ENCODE results near the gene EEF1AKMT1. TPM values are rescaled to one million over a fixed set of nuclear protein-coding genes. Genes with fewer than 3 reads are reported as not detected.
"Not testable (repeated sequence)": the region's sequence is repeated elsewhere in the genome, so short reads cannot be mapped to it uniquely, and the experiment has no call there.

Gene EEF1AKMT1
- total RNA-seq, 2 experiments from 2014 or later: 7.9 TPM

- no peaks in the 10 kb centered on the region for H3K27me3 Mint-ChIP-seq
- H3K27ac Mint-ChIP-seq: no peak overlapping the region
- CTCF ChIA-PET: no interaction called here
- H3K4me3 Mint-ChIP-seq: no peak overlapping the region
- POLR2A ChIA-PET: no interaction called here
- H3K36me3 Mint-ChIP-seq (ENCODE audit: low read depth): peaks cover 51% of the 10 kb centered on the region
- no peak for DNase-seq
- peaks cover 22% of the 10 kb centered on the region for H3K9me3 Mint-ChIP-seq
- peaks cover 32% of the 10 kb centered on the region for H3K4me1 Mint-ChIP-seq
Measured at GRCh38 chr13:20769834-20770233, 3.9 kb downstream of the EEF1AKMT1 start.

- Mint-ChIP-seq H3K4me3 (no peak overlapping the region), H3K27me3 (no peaks in the 10 kb centered on the region), H3K4me1 (peaks cover 27% of the 10 kb centered on the region), H3K36me3 (ENCODE audit: low read depth) (peaks cover 51% of the 10 kb centered on the region), H3K27ac (no peak overlapping the region), H3K9me3 (peaks cover 22% of the 10 kb centered on the region)
- ChIA-PET CTCF (no interaction called here), POLR2A (no interaction called here)
- no peak for DNase-seq
Measured at GRCh38 chr13:20769091-20769490, 4.7 kb downstream of the EEF1AKMT1 start.

GRCh38 chr13:20767309-20767943 lies 6.3 kb downstream of the EEF1AKMT1 start:
- Mint-ChIP-seq H3K36me3 (ENCODE audit: low read depth) (peaks cover 47% of the 10 kb centered on the region), H3K4me1 (peaks cover 17% of the 10 kb centered on the region), H3K4me3 (no peak overlapping the region), H3K9me3 (peaks cover 22% of the 10 kb centered on the region), H3K27me3 (no peaks in the 10 kb centered on the region), H3K27ac (no peak overlapping the region)
- POLR2A ChIA-PET: no interaction called here
- DNase-seq: no peak
- CTCF ChIA-PET: interaction anchor here (1.5 kb wide), 1 partner anchor 61 kb away, joined by 4 read pairs; no protein-coding TSS in a partner anchor

GRCh38 chr13:20760872-20761271 lies 12.9 kb downstream of the EEF1AKMT1 start:
- CTCF ChIA-PET: no interaction called here
- H3K4me1 Mint-ChIP-seq: no peaks in the 10 kb centered on the region
- H3K9me3 Mint-ChIP-seq: peaks cover 15% of the 10 kb centered on the region
- no peak overlapping the region for H3K4me3 Mint-ChIP-seq
- peaks cover 13% of the 10 kb centered on the region for H3K36me3 Mint-ChIP-seq (ENCODE audit: low read depth)
- H3K27me3 Mint-ChIP-seq: no peaks in the 10 kb centered on the region
- no peak overlapping the region for H3K27ac Mint-ChIP-seq
- POLR2A ChIA-PET: interaction anchor here (1.6 kb wide), 1 partner anchor 11 kb away, joined by 3 read pairs; no protein-coding TSS in a partner anchor
- DNase-seq: no peak

GRCh38 chr13:20754009-20754408 lies 19.8 kb downstream of the EEF1AKMT1 start:
- H3K4me1 Mint-ChIP-seq: no peaks in the 10 kb centered on the region
- no peak overlapping the region for H3K27ac Mint-ChIP-seq
- H3K36me3 Mint-ChIP-seq (ENCODE audit: low read depth): peaks cover 47% of the 10 kb centered on the region
- ChIA-PET CTCF (interaction anchor here (0.7 kb wide), 1 partner anchor 180 kb away, joined by 3 read pairs; no protein-coding TSS in a partner anchor), POLR2A (no interaction called here)
- DNase-seq: no peak
- H3K27me3 Mint-ChIP-seq: no peaks in the 10 kb centered on the region
- peaks cover 45% of the 10 kb centered on the region for H3K9me3 Mint-ChIP-seq
- H3K4me3 Mint-ChIP-seq: no peak overlapping the region

DNA sequence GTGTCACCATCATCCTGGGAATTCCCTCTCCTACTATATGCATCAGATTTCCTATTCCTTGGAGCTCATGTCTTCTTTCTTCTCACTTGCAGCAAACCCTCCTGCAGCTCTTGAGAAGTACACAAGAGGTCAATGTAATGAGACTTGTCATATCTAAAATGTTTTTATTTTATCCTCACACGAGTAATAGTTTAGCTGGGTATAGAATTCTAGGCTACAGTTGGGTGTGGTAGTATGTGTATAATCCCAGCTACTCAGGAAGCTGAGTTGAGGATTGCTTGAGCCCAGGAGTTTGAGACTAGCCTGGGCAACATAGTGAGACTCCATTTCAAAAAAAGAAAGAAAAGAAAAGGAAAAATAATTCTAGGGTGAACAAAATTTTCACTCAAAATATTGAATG lies 24.4 kb downstream of the EEF1AKMT1 start:
- CTCF ChIA-PET: no interaction called here
- H3K36me3 Mint-ChIP-seq (ENCODE audit: low read depth): peaks cover 37% of the 10 kb centered on the region
- H3K9me3 Mint-ChIP-seq: peaks cover 51% of the 10 kb centered on the region
- POLR2A ChIA-PET: no interaction called here
- no peak overlapping the region for H3K27ac Mint-ChIP-seq
- no peak overlapping the region for H3K4me3 Mint-ChIP-seq
- H3K4me1 Mint-ChIP-seq: no peaks in the 10 kb centered on the region
- no peaks in the 10 kb centered on the region for H3K27me3 Mint-ChIP-seq
- no peak for DNase-seq

DNA sequence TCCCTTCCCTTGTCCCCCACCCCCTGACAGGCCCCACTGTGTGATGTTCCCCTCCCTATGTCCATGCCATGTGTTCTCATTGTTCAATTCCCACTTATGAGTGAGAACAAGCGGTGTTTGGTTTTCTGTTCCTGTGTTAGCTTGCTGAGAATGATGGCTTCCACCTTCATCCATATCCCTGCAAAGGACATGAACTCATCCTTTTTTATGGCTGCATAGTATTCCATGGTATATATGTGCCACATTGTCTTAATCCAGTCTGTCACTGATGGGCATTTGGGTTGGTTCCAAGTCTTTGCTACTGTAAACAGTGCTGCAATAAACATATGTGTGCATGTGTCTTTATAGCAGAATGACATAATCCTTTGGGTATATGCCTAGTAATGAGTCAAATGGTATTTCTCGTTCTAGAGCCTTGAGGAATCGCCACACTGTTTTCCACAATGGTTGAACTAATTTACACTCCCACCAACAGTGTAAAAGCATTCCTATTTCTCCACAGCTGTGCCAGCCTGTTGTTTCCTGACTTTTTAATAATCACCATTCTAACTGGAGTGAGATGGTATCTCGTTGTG lies 29.8 kb downstream of the EEF1AKMT1 start:
- Mint-ChIP-seq H3K36me3 (ENCODE audit: low read depth) (peaks cover 18% of the 10 kb centered on the region), H3K9me3 (peaks cover 21% of the 10 kb centered on the region)
- CTCF ChIA-PET, POLR2A ChIA-PET, H3K27me3 Mint-ChIP-seq, DNase-seq, H3K4me3 Mint-ChIP-seq, H3K4me1 Mint-ChIP-seq, H3K27ac Mint-ChIP-seq: not testable (repeated sequence)

GRCh38 chr13:20740021-20740420 lies 33.7 kb downstream of the EEF1AKMT1 start:
- no peaks in the 10 kb centered on the region for H3K4me1 Mint-ChIP-seq
- no peak for DNase-seq
- POLR2A ChIA-PET: no interaction called here
- H3K27me3 Mint-ChIP-seq: no peaks in the 10 kb centered on the region
- H3K36me3 Mint-ChIP-seq (ENCODE audit: low read depth): peaks cover 9% of the 10 kb centered on the region
- peaks cover 4% of the 10 kb centered on the region for H3K9me3 Mint-ChIP-seq
- no peak overlapping the region for H3K4me3 Mint-ChIP-seq
- CTCF ChIA-PET: no interaction called here
- H3K27ac Mint-ChIP-seq: no peak overlapping the region

- no peaks in the 10 kb centered on the region for H3K4me1 Mint-ChIP-seq
- peaks cover 2% of the 10 kb centered on the region for H3K9me3 Mint-ChIP-seq
- ChIA-PET POLR2A (no interaction called here), CTCF (interaction anchor here (1.7 kb wide), 1 partner anchor 14 kb away, joined by 3 read pairs; no protein-coding TSS in a partner anchor)
- no peak overlapping the region for H3K4me3 Mint-ChIP-seq
- no peak overlapping the region for H3K27ac Mint-ChIP-seq
- H3K36me3 Mint-ChIP-seq (ENCODE audit: low read depth): peaks cover 4% of the 10 kb centered on the region
- no peak for DNase-seq
- H3K27me3 Mint-ChIP-seq: no peaks in the 10 kb centered on the region
Measured at GRCh38 chr13:20738616-20739015, 35.1 kb downstream of the EEF1AKMT1 start.

DNA sequence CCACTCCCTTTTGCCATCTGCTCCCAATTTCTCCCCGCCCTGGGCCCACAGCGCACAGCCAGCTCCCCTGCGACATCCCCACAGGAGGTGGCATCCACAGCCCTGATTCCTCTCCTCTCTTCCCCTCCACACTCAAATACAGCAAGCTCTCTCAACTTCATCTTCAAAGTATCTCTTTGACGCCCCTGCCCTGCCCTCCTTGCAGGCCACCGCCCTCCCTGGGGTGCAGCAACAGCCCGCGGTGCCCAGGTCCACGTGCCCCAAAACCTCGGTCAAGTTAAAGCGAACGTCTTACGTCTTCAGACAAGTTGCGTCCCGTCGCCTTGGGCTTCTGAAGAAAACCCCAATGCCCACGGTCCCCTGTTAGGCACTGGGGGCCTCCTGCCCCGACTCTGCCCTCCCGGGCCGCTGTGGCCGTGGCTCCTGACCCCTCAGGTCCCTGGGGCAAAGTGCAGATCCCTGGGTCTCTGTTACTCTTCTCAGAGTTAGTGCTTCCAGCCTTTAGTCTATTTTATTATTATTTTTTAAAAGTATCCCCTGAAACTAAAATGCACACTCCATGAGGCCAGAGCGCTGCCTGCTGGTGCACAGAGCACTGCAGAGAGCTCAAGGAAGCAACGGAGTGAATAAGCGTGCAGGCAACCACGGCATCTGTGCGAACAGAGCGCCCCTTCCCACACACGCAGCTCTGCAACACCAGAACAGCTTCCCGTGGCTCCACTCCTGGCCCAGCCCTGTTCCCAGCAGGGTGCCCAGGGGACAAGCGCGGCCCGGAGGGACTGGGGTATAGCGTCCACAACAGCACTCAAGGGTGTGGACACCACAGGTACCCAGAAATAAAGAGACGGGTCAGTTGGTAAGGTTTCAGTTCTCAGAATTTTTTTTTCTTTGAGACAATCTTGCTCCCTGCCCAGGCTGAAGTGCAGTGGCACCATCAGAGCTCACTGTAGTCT lies 43.9 kb downstream of the EEF1AKMT1 start:
- Mint-ChIP-seq H3K4me1 (no peaks in the 10 kb centered on the region), H3K36me3 (ENCODE audit: low read depth) (no peaks in the 10 kb centered on the region), H3K27me3 (no peaks in the 10 kb centered on the region), H3K4me3 (no peak overlapping the region), H3K9me3 (no peaks in the 10 kb centered on the region), H3K27ac (no peak overlapping the region)
- ChIA-PET CTCF (no interaction called here), POLR2A (no interaction called here)
- DNase-seq: no peak

DNA sequence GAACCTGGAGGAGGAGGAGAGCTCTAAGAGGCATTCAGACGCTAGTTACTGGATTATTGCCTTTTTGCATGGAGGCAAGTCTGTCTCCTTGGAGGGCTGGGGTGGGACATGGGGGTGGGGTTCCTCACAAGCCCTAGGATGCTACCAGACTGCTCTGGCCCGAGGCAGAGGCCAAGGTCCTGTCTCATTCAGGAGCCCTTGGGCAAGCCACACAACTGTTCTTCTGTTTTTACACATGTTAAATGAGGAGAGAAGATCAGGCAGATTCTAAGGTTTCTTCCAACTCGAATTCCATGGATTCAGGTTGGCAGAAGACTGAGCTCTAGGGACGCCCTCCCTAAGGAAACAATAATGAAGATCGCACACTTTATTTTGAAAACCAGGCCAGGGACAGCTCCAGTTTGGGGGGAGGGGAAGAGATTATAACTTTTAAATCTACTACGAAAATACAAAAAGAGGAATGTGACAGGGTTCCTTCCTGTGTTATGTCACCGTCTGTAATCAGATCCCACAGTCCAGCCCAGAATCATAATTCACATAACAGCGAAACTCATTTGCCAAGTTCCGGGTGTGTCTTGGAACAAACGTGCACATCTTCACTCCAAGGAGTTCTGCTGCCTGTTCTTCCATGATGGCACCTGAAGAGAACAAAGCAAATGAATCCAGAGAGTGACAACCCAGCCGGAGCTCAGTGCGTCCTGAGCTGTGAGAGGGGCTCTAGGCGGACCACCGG lies 45.0 kb downstream of the EEF1AKMT1 start:
- Mint-ChIP-seq H3K4me3 (no peak overlapping the region), H3K27me3 (no peaks in the 10 kb centered on the region), H3K36me3 (ENCODE audit: low read depth) (no peaks in the 10 kb centered on the region), H3K4me1 (no peaks in the 10 kb centered on the region), H3K9me3 (no peaks in the 10 kb centered on the region), H3K27ac (no peak overlapping the region)
- no peak for DNase-seq
- POLR2A ChIA-PET: no interaction called here
- CTCF ChIA-PET: no interaction called here

DNA sequence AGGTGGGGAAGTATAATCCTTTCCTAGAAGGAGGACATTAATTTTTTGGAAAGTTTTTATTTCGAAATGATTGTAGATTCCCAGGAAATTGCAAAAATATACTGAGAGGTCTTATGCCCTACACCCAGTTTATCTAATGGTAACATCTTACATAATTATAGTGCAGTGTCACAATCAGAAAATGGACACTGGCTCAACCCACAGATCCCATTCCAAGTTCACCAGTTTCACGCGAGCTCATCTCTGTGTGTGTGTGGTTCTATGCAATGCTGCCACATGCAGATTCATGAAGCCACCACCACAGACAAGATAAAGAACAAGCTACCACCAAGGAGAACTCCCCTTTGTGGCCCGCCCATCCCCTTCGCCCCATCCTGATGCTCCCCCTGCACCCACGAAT lies 45.9 kb downstream of the EEF1AKMT1 start:
- ChIA-PET POLR2A (no interaction called here), CTCF (no interaction called here)
- H3K36me3 Mint-ChIP-seq (ENCODE audit: low read depth): no peaks in the 10 kb centered on the region
- H3K9me3 Mint-ChIP-seq: no peaks in the 10 kb centered on the region
- H3K4me3 Mint-ChIP-seq: no peak overlapping the region
- H3K4me1 Mint-ChIP-seq: no peaks in the 10 kb centered on the region
- H3K27me3 Mint-ChIP-seq: peaks cover 4% of the 10 kb centered on the region
- DNase-seq: no peak
- no peak overlapping the region for H3K27ac Mint-ChIP-seq
